Neural progenitor cell (in vitro differentiated cells): ENCODE results near the gene AMELX. TPM values are rescaled to one million over a fixed set of nuclear protein-coding genes. Genes with fewer than 3 reads are reported as not detected.

ENCODE experiments used
- DNase-seq: peaks from one replicate; pipeline ENCODE4 v3.0.0-alpha.2; 2016; ENCODE audit warnings: low spot score
- H2AFZ ChIP-seq: fragments of 200-600 bp; sonication (generic); replicated peaks from 2 replicates; pipeline ENCODE4 v1.6.1; 2016; ENCODE audit warnings: antibody characterized with exemption
- H3F3A ChIP-seq: fragments of 200-600 bp; sonication (generic); 2 replicates; pipeline ENCODE4 v1.6.1; 2016; ENCODE audit warnings: antibody characterized with exemption, low read depth
- H3K27ac ChIP-seq: fragments of 200-600 bp; sonication (generic); 2 replicates; pipeline ENCODE4 v1.5.1; 2016; ENCODE audit warnings: mild to moderate bottlenecking
- H3K27me3 ChIP-seq: fragments of 200-600 bp; sonication (generic); 2 replicates; pipeline ENCODE4 v1.6.1; 2016; ENCODE audit warnings: mild to moderate bottlenecking, moderate library complexity
- H3K36me3 ChIP-seq: fragments of 200-600 bp; sonication (generic); 2 replicates; pipeline ENCODE4 v1.5.1; 2016
- H3K4me1 ChIP-seq: fragments of 200-600 bp; sonication (generic); 2 replicates; pipeline ENCODE4 v1.6.1; 2016; ENCODE audit warnings: mixed run types
- H3K4me2 ChIP-seq: fragments of 200-600 bp; sonication (generic); 2 replicates; pipeline ENCODE4 v1.6.1; 2016
- H3K4me3 ChIP-seq: fragments of 200-600 bp; sonication (generic); 2 replicates; pipeline ENCODE4 v1.5.1; 2016
- H3K79me2 ChIP-seq: fragments of 200-600 bp; sonication (generic); 2 replicates; pipeline ENCODE4 v1.6.1; 2016; ENCODE audit warnings: low read depth
- H3K9ac ChIP-seq: fragments of 200-600 bp; sonication (generic); 2 replicates; pipeline ENCODE4 v1.6.1; 2016
- H3K9me3 ChIP-seq: fragments of 200-600 bp; sonication (generic); 2 replicates; pipeline ENCODE4 v1.5.1; 2016; ENCODE audit warnings: low read depth
- H4K20me1 ChIP-seq: fragments of 200-600 bp; sonication (generic); 2 replicates; pipeline ENCODE4 v1.6.1; 2016; ENCODE audit warnings: low read depth
- H3K27ac Mint-ChIP-seq: 3 replicates; pipeline ENCODE4 v1.8.0; 2021; ENCODE audit warnings: mixed read lengths
- H3K27me3 Mint-ChIP-seq: 2 replicates; pipeline ENCODE4 v1.8.0; 2022; ENCODE audit warnings: low read depth, mild to moderate bottlenecking, inconsistent platforms, moderate library complexity, mixed read lengths; ENCODE audit not compliant: insufficient read depth
- H3K36me3 Mint-ChIP-seq: 3 replicates; pipeline ENCODE4 v1.8.0; 2021; ENCODE audit warnings: mixed read lengths
- H3K4me1 Mint-ChIP-seq: 3 replicates; pipeline ENCODE4 v1.8.0; 2021; ENCODE audit warnings: mixed read lengths
- H3K4me3 Mint-ChIP-seq: 3 replicates; pipeline ENCODE4 v1.8.0; 2021; ENCODE audit warnings: mild to moderate bottlenecking, moderate library complexity, mixed read lengths
- H3K9me3 Mint-ChIP-seq: 3 replicates; pipeline ENCODE4 v1.8.0; 2020; ENCODE audit warnings: mixed read lengths
- CTCF ChIP-seq: fragments of 200-600 bp; sonication (generic); IDR thresholded peaks from 2 replicates; pipeline ENCODE4 v1.5.1; 2017; ENCODE audit warnings: antibody characterized with exemption, mild to moderate bottlenecking
- EZH2 ChIP-seq: fragments of 200-600 bp; sonication (generic); IDR thresholded peaks from 2 replicates; pipeline ENCODE4 v1.6.1; 2017; ENCODE audit warnings: antibody characterized with exemption, mild to moderate bottlenecking, moderate library complexity
- EZH2phosphoT487 ChIP-seq: fragments of 200-600 bp; sonication (generic); IDR thresholded peaks from 2 replicates; pipeline ENCODE4 v1.6.1; 2017; ENCODE audit warnings: antibody characterized with exemption
- total RNA-seq: library from RNA; depleted of rRNA; stranded (reverse); fragments of >200 nt; gene quantifications from 2 replicates; pipeline ENCODE4 v1.2.3, GENCODE V29; 2015; ENCODE audit warnings: low replicate concordance

Gene AMELX
- total RNA-seq, 1 donor from 2014 or later, result not detected

- H3K27me3 ChIP-seq, result no peaks in the 10 kb centered on the region
- no peak overlapping the region for H3K27ac Mint-ChIP-seq
- H3K9me3 ChIP-seq, result no peaks in the 10 kb centered on the region
- TF ChIP-seq EZH2phosphoT487 (no peak), CTCF (no peak), EZH2 (no peak)
- no peak overlapping the region for H3K4me2 ChIP-seq
- H3K27me3 Mint-ChIP-seq, result peaks cover 2% of the 10 kb centered on the region
- H3K79me2 ChIP-seq, result no peaks in the 10 kb centered on the region
- H3K27ac ChIP-seq, result no peak overlapping the region
- H3K4me3 Mint-ChIP-seq, result no peak overlapping the region
- H3K36me3 ChIP-seq, result no peaks in the 10 kb centered on the region
- no peaks in the 10 kb centered on the region for H3K9me3 Mint-ChIP-seq
- no peaks in the 10 kb centered on the region for H3K36me3 Mint-ChIP-seq
- no peak overlapping the region for H3K4me3 ChIP-seq
- H3K4me1 Mint-ChIP-seq, result peaks cover 4% of the 10 kb centered on the region
- H3F3A ChIP-seq, result no peaks in the 10 kb centered on the region
- H2AFZ ChIP-seq, result no peak overlapping the region
- H3K4me1 ChIP-seq, result no peaks in the 10 kb centered on the region
- H3K9ac ChIP-seq, result no peak overlapping the region
- no peaks in the 10 kb centered on the region for H4K20me1 ChIP-seq
- DNase-seq, result no peak
Measured at GRCh38 chrX:11257290-11257689, 35.9 kb upstream of the AMELX start.

GRCh38 chrX:11257711-11258110 lies 35.5 kb upstream of the AMELX start:
- Histone ChIP-seq H3K27me3 (no peaks in the 10 kb centered on the region), H4K20me1 (no peaks in the 10 kb centered on the region), H3K27ac (no peak overlapping the region), H3K4me3 (no peak overlapping the region), H3K4me2 (no peak overlapping the region), H3K36me3 (no peaks in the 10 kb centered on the region), H3K9me3 (no peaks in the 10 kb centered on the region), H3K79me2 (no peaks in the 10 kb centered on the region), H2AFZ (no peak overlapping the region), H3F3A (no peaks in the 10 kb centered on the region), H3K9ac (no peak overlapping the region), H3K4me1 (no peaks in the 10 kb centered on the region)
- Mint-ChIP-seq H3K4me1 (peaks cover 4% of the 10 kb centered on the region), H3K4me3 (no peak overlapping the region), H3K27me3 (peaks cover 2% of the 10 kb centered on the region), H3K9me3 (no peaks in the 10 kb centered on the region), H3K27ac (no peak overlapping the region), H3K36me3 (no peaks in the 10 kb centered on the region)
- DNase-seq, result peak; percentile 16
- no peak for TF ChIP-seq EZH2
- TF ChIP-seq EZH2phosphoT487, result no peak
- no peak for TF ChIP-seq CTCF

- Mint-ChIP-seq H3K27me3 (peaks cover 2% of the 10 kb centered on the region), H3K4me3 (no peak overlapping the region), H3K36me3 (no peaks in the 10 kb centered on the region), H3K9me3 (no peaks in the 10 kb centered on the region), H3K4me1 (peaks cover 4% of the 10 kb centered on the region), H3K27ac (no peak overlapping the region)
- no peak overlapping the region for H3K4me3 ChIP-seq
- H3K27me3 ChIP-seq, result no peaks in the 10 kb centered on the region
- H3K9ac ChIP-seq, result no peak overlapping the region
- no peak overlapping the region for H3K4me2 ChIP-seq
- H3F3A ChIP-seq, result no peaks in the 10 kb centered on the region
- H3K9me3 ChIP-seq, result no peaks in the 10 kb centered on the region
- DNase-seq, result no peak
- H4K20me1 ChIP-seq, result no peaks in the 10 kb centered on the region
- H3K79me2 ChIP-seq, result no peaks in the 10 kb centered on the region
- no peaks in the 10 kb centered on the region for H3K36me3 ChIP-seq
- no peaks in the 10 kb centered on the region for H3K4me1 ChIP-seq
- TF ChIP-seq CTCF (no peak), EZH2 (no peak), EZH2phosphoT487 (no peak)
- no peak overlapping the region for H3K27ac ChIP-seq
- H2AFZ ChIP-seq, result no peak overlapping the region
Measured at GRCh38 chrX:11259437-11259836, 33.8 kb upstream of the AMELX start.

- Histone ChIP-seq H3K79me2 (no peaks in the 10 kb centered on the region), H3K9me3 (no peaks in the 10 kb centered on the region), H4K20me1 (no peaks in the 10 kb centered on the region), H3K9ac (no peak overlapping the region), H3K27ac (no peak overlapping the region), H3F3A (no peaks in the 10 kb centered on the region), H3K4me1 (no peaks in the 10 kb centered on the region), H2AFZ (no peak overlapping the region), H3K36me3 (no peaks in the 10 kb centered on the region), H3K4me2 (no peak overlapping the region), H3K4me3 (no peak overlapping the region), H3K27me3 (no peaks in the 10 kb centered on the region)
- Mint-ChIP-seq H3K36me3 (no peaks in the 10 kb centered on the region), H3K9me3 (no peaks in the 10 kb centered on the region), H3K27me3 (peaks cover 5% of the 10 kb centered on the region), H3K4me1 (peaks cover 16% of the 10 kb centered on the region), H3K4me3 (no peak overlapping the region), H3K27ac (no peak overlapping the region)
- DNase-seq, result no peak
- TF ChIP-seq CTCF, result no peak
- TF ChIP-seq EZH2, result no peak
- TF ChIP-seq EZH2phosphoT487, result no peak
Measured at GRCh38 chrX:11261260-11261659, 32.0 kb upstream of the AMELX start.
